GM18867 (cell line): ENCODE data around the gene BEST2.
A peak's percentile ranks its signal among the peaks of the same experiment; 100 is the strongest.

ENCODE experiments used
- ATAC-seq: cut with Tn5 transposase; IDR thresholded peaks from one replicate; pipeline ENCODE4 v1.9.1; 2021; ENCODE audit warnings: mild to moderate bottlenecking, moderate library complexity; ENCODE audit not compliant: unreplicated experiment

The BEST2 gene

DNA sequence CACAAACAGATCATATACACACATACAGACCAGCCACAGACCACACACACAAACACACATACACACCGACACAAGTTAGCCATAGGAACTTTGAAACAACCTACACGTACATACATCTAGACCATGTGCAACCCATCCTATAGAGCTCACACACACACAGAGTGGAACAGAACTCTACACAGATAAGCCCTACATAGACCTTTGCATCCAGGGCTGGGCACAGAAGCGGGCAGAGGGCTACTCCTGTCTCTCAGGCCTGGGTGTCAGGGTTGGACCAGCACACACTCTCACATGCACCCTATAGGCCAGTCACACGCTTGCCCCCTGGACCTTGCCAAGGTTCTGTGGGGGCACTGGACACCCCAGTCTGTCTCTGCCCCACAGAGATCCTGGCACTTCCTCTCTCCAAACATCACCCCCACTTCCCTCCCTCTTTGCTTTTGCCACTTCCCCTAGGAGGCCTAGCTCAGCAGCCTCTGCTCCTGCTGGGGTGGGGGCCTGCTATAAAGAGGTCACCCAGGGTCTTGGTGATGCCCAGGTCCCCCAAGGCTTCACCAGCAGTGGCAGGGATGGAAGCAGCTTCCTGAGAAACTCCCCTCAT is 33.9 kb downstream of the BEST2 start:
- ATAC-seq = no peak

DNA sequence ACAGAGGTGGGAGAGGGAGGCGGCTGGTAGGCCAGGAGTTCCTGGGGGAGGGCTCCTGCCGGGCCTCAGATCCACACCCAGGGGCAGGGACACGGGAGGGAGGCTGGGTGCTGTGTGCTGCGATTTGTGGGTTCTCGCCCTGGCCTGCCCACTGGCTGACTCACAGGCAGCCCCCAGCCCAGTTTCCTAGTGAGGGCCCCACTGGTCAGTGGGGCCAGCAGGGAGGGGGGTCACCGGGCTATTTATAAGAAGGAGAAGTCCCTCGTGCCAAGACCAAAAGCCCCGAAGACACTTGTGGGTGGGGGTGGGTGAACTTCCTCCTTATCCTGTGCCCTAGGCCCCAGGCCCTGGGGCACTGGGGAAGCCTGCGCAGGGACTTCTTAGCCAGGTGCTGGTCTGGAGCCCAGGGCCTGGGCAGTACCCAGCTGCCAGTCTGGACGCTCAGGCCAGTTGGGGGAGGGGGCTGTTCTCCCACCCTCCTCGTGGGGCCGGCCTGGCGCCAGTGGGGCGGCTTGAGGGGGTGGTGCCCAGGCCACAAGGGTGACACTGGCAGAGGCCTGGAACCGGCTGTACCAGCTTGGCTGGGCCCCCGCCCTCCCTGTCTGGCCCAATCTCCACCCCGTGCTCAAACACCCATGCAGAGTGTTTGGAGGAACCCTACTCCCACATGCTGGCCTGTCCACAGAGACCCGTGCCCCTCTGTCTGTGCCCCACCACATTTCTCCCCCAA is 34.7 kb downstream of the BEST2 start:
- no peak for ATAC-seq

GRCh38 chr19:12786952-12787351 is 35.4 kb downstream of the BEST2 start:
- no peak for ATAC-seq

DNA sequence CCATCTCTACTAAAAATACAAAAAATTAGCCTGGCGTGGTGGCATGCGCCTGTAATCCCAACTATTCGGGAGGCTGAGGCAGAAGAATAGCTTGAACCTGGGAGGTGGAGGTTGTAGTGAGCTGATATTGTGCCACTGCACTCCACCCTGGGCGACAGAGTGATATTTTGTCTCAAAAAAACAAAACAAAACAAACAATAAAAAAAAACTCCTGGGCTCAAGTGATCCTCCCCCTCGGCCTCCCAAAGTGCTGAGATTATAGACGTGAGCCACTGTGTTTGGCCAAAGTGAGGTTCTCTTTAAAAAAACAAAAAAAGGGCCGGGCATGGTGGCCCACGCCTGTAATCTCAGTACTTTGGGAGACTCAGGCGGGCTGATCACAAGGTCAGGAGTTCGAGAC is 35.9 kb downstream of the BEST2 start:
- ATAC-seq = no peak

- ATAC-seq = no peak
These were observed 36.6 kb downstream of the BEST2 start for GRCh38 chr19:12788042-12788681.

DNA sequence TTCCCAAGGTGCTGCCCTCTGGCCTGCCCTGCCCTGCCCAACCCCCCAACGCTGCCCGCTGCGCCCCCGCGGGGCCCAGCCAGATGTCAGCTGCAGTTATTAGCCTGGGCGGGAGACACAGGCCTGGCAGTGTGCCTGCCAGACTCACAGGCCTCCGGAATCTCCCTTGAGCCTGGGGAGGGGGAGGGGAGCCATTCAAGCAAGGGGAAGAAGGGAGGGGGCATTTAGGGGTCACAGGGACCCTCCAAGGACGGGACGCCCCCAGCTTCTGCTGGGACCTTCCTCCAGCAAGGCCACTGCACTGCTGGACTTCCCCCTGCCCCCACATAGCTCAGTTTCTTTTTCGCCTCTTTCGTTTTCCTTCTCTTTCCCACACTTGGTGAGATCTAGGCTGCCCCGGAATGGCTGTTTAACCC is 37.1 kb downstream of the BEST2 start:
- no peak for ATAC-seq

GRCh38 chr19:12789098-12789903 is 37.7 kb downstream of the BEST2 start:
- ATAC-seq = no peak

DNA sequence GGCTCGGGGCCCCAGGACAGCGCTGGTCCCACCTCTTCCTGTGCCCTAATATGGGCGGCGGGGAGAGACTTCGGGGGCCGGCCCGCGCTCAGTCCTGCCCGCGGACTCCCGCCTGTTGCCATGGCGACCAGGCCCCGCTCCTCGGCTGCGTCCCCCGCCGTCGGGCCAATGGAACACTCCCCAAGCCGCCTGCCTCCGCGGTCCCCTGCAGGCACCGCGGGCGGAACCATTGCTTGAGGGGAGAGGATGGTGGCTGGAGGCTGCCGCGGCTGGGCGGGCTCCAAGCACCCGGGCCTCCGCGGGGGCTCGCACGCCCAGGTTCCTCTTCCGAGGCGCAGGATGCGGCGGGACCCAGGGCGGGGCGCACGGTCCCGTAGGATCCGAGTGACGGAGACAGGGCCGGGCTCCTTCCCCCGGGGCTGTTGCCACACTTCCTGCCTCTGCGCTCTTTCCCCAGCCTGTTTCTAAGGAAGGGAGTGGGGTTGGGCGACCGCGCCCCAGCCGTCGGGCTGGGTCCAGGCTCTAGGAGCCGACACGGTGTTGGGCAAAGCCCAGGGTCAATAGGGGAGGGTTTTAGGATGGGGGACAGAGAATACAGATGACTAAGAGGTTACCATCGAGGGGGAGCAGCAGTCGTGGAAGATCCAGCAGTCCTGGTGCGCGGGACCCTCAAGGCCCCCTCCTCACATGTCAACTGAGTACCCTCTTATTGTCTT is 38.5 kb downstream of the BEST2 start:
- ATAC-seq = peak; percentile 38

DNA sequence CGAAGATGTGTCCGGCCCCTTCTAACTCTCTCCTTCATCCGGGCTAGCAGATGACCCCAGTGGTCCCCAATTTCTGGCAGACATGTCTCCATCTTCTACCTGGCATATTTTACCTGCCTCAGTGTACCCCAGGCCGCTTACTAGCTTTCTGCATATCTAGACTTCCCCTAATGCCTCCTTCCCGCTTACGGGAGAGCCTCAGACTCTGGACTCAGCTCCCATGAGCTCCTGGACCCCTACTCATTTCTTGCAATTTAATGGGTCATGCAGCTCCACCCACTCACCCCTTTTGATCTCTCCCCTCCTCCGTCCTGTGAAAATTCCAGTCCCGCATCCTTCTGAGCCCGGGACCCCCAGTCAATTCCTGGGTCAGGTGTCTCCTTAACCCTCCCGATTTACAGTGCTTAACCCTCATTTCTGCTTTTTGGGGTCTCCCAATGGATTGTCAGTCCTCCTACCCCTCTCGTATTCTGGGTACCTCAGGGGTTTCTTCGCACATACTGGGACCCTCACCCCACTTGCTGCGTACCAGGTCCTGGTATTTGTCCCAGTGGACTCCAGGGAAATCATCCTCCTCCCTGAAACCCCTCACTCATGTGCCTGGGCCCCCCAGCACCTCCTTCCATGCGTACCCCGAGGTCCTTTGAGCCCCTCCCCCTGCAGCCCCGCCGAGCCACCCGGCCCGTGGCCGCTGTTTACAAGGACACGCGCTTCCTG is 39.2 kb downstream of the BEST2 start:
- ATAC-seq = no peak

- ATAC-seq = peak; percentile 32
These were observed 39.9 kb downstream of the BEST2 start, which contains the start of gene JUNB for GRCh38 chr19:12791345-12792050. Gene JUNB, plus strand, starts transcription at chr19:12791486. Its CDS starts 286 bp downstream, at chr19:12791772.

DNA sequence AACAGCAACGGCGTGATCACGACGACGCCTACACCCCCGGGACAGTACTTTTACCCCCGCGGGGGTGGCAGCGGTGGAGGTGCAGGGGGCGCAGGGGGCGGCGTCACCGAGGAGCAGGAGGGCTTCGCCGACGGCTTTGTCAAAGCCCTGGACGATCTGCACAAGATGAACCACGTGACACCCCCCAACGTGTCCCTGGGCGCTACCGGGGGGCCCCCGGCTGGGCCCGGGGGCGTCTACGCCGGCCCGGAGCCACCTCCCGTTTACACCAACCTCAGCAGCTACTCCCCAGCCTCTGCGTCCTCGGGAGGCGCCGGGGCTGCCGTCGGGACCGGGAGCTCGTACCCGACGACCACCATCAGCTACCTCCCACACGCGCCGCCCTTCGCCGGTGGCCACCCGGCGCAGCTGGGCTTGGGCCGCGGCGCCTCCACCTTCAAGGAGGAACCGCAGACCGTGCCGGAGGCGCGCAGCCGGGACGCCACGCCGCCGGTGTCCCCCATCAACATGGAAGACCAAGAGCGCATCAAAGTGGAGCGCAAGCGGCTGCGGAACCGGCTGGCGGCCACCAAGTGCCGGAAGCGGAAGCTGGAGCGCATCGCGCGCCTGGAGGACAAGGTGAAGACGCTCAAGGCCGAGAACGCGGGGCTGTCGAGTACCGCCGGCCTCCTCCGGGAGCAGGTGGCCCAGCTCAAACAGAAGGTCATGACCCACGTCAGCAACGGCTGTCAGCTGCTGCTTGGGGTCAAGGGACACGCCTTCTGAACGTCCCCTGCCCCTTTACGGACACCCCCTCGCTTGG is 40.7 kb downstream of the BEST2 start:
- ATAC-seq = no peak

GRCh38 chr19:12792853-12793289 is 41.3 kb downstream of the BEST2 start:
- no peak for ATAC-seq

DNA sequence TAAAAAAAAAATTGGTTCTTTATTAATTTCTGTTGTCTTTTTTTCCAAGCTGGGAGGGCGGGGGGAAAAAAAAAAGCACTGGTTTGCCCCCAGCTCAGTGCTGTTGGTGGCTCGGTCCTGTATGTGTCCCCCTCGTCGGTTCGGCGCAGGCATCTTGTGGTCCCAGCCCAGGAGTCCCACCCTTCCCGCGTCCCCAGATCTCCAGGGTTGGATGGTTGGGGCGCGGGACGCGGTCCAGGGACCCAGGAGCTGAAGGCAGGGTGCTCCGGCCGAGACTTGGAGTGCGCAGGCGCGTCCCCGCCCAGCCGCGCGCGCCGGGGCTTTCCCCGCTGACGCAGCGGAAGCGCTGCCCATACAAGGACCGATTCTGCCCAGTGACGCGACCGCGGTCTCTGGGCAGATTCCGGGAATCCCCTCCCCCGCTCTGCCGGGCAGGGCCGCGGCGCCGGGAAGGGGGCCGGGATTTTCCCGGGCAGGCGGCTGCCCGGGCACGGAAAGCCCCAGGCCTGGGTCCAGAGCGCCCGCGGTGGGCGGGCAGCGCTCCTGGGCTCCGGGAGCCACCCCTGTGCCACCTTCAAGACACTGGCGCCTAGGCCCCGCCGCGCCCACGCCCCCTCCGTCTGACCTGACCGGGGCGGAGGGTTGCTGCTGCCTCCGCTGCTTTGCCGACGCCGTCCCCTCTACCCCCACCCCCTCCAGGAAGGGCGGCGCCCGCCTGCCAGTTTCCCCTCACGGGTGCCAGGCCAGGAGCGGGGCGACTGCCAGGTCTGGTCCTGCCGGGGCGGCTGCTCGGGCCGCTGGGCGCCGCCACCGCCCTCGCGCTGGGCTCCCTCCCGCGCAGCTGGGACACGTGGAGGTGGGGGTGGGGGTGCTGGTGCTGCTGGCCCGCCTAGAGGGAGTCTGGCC is 42.0 kb downstream of the BEST2 start:
- ATAC-seq = peak; percentile 36

DNA sequence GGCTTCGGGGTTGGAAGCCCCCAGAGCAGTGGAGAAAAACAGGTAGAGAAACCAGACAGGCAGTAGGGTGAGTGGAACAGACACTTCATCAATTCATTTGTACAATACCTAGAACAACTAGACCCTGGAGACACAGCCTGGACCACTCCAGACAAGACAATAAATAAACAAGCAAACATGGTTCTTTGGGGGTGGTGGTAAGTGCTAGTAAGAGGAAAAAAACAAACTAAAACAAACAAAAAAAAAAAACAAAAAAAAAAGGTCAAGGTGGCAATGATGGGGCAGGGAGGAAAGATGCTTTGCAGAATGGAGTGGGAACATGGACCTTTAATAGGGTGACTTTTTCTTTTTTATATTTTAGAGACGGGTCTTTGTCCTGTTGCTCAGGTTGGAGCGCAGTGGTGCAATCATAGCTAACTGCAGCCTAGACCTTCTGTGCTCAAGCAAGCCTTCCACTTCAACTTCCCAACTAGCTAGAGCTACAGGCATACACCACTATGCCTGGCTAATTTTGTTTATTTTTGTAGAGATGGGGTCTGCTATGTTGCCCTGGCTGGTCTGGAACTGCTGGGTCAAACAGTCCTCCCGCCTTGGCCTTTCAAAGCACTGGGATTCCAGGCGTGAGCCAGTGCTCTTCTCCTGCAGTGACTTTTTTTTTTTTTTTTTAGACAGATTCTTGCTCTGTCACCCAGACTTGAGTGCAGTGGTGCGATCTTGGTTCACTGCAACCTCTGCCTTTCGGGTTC is 42.8 kb downstream of the BEST2 start:
- ATAC-seq = no peak

- ATAC-seq = no peak
These were observed 43.4 kb downstream of the BEST2 start for GRCh38 chr19:12794971-12795381.

DNA sequence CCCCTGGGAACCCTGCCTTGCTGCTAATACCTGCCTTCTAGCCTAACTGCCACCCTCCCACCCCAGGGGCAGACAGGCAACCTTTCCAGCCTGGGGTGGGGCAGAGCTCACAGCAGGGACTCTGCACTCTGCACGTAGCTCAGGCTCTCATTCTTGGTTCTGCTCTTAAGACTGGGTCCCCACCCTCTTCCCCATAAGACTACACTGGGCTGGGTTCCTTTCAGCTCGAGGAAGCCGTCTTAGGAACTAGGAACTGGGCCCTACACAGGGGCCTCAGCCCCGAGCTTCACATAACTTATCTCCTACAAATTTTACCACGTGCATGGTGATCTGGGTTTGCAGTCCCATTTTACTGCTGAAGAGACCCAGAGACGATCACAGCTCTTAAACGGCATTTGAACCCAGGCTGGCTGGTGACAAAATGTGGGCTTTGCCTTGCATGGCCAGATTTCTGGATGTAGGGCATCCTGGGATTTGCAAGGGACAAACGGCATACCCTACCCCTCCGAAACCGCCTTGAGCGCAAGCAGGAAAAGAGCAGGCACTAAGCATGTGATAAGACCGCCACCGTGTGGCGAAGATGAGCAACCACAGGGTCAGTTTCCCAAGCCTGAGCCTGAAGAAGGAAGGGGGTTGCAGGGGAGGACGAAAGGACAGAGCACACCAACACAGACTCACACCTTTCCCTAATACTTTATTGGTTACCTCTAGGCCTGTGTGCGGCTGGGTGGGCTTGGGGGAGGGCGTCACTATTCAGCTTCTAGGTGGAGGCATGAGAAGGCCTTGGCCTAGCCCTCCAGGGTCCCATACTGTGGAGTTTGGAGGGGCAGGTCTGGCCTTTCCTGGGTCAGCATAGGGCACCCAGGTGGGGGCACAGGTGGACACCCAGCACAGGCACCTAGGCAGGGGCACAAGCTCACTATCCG is 44.8 kb downstream of the BEST2 start:
- no peak for ATAC-seq
